Loucy (cell line): Measurements from ENCODE around the gene ZNF546.

ENCODE experiments used
- H2AFZ ChIP-seq: fragments of 200-600 bp; sonication (generic); 2 replicates; pipeline ENCODE4 v1.6.0; 2016; ENCODE audit warnings: antibody characterized with exemption, mild to moderate bottlenecking, low read length, moderate library complexity
- H3F3A ChIP-seq: fragments of 200-600 bp; 2 replicates; pipeline ENCODE4 v1.6.0; 2016; ENCODE audit warnings: antibody characterized with exemption, low read depth, mild to moderate bottlenecking
- H3K27me3 ChIP-seq: fragments of 200-600 bp; sonication (generic); 2 replicates; pipeline ENCODE4 v1.6.1; 2014; ENCODE audit warnings: low read length, mild to moderate bottlenecking; ENCODE audit not compliant: insufficient read depth, poor library complexity, severe bottlenecking
- H3K36me3 ChIP-seq: fragments of 200-600 bp; sonication (generic); 2 replicates; pipeline ENCODE4 v1.6.1; 2016; ENCODE audit warnings: low read length; ENCODE audit not compliant: insufficient read depth
- H3K4me1 ChIP-seq: fragments of 200-600 bp; sonication (generic); 2 replicates; pipeline ENCODE4 v1.5.1; 2014; ENCODE audit warnings: low read length, mild to moderate bottlenecking; ENCODE audit not compliant: insufficient read depth, poor library complexity, severe bottlenecking
- H3K4me2 ChIP-seq: fragments of 200-600 bp; sonication (generic); 2 replicates; pipeline ENCODE4 v1.6.0; 2014; ENCODE audit warnings: antibody characterized with exemption, low read length, low read depth, mild to moderate bottlenecking; ENCODE audit not compliant: poor library complexity, severe bottlenecking
- H3K4me3 ChIP-seq: fragments of 200-600 bp; sonication (generic); 2 replicates; pipeline ENCODE4 v1.5.1; 2014; ENCODE audit warnings: low read length, mild to moderate bottlenecking, mixed read lengths; ENCODE audit not compliant: poor library complexity, severe bottlenecking
- H3K79me2 ChIP-seq: fragments of 200-600 bp; sonication (generic); 2 replicates; pipeline ENCODE4 v1.6.1; 2014; ENCODE audit warnings: low read length; ENCODE audit not compliant: insufficient read depth
- H3K9ac ChIP-seq: fragments of 200-600 bp; sonication (generic); 2 replicates; pipeline ENCODE4 v1.6.0; 2014; ENCODE audit warnings: mild to moderate bottlenecking, low read depth, low read length, moderate library complexity; ENCODE audit not compliant: poor library complexity, severe bottlenecking
- H3K9me2 ChIP-seq: fragments of 200-600 bp; sonication (generic); replicated peaks from 2 replicates; pipeline ENCODE4 v1.6.1; 2016; ENCODE audit warnings: low read depth, low read length, mixed read lengths
- H3K9me3 ChIP-seq: fragments of 200-600 bp; sonication (generic); 2 replicates; pipeline ENCODE4 v1.6.1; 2014; ENCODE audit warnings: mild to moderate bottlenecking, antibody characterized with exemption, low read length, low read depth; ENCODE audit not compliant: insufficient read depth
- H4K20me1 ChIP-seq: fragments of 200-600 bp; sonication (generic); 2 replicates; pipeline ENCODE4 v1.6.0; 2014; ENCODE audit warnings: antibody characterized with exemption, low read length, mild to moderate bottlenecking; ENCODE audit not compliant: insufficient read depth, poor library complexity, severe bottlenecking
- CTCF ChIP-seq: fragments of 200-600 bp; sonication (generic); conservative IDR thresholded peaks from 2 replicates; pipeline ENCODE4 v1.5.1; 2014; ENCODE audit warnings: mild to moderate bottlenecking, antibody characterized with exemption, low read length
- EZH2phosphoT487 ChIP-seq: fragments of 200-600 bp; IDR thresholded peaks from 2 replicates; pipeline ENCODE4 v1.6.1; 2018; ENCODE audit warnings: antibody characterized with exemption, mild to moderate bottlenecking, moderate library complexity, borderline replicate concordance

ZNF546 gene

GRCh38 chr19:39974377-39975155 is 22.3 kb upstream of the ZNF546 start:
- H3K4me2 ChIP-seq, result no peak overlapping the region
- peaks cover 15% of the 10 kb centered on the region for H4K20me1 ChIP-seq
- peaks cover 28% of the 10 kb centered on the region for H3K79me2 ChIP-seq
- peaks cover 14% of the 10 kb centered on the region for H3K4me1 ChIP-seq
- no peaks in the 10 kb centered on the region for H3K9me2 ChIP-seq
- H2AFZ ChIP-seq, result no peak overlapping the region
- no peaks in the 10 kb centered on the region for H3K9me3 ChIP-seq
- no peak overlapping the region for H3K9ac ChIP-seq
- no peak for TF ChIP-seq CTCF
- H3F3A ChIP-seq, result no peaks in the 10 kb centered on the region
- peaks cover 30% of the 10 kb centered on the region; the same call in 1 of the 2 replicates for H3K36me3 ChIP-seq
- no peaks in the 10 kb centered on the region for H3K27me3 ChIP-seq
- H3K4me3 ChIP-seq, result no peak overlapping the region

- TF ChIP-seq CTCF (no peak), EZH2phosphoT487 (no peak)
- H3F3A ChIP-seq, result no peaks in the 10 kb centered on the region
- H3K79me2 ChIP-seq, result no peaks in the 10 kb centered on the region; the same call in 1 of the 2 replicates
- no peak overlapping the region for H3K4me2 ChIP-seq
- no peak overlapping the region for H3K9ac ChIP-seq
- peaks cover 33% of the 10 kb centered on the region; the same call in 1 of the 2 replicates for H3K36me3 ChIP-seq
- H3K27me3 ChIP-seq, result no peaks in the 10 kb centered on the region
- H3K9me2 ChIP-seq, result no peaks in the 10 kb centered on the region
- H2AFZ ChIP-seq, result no peak overlapping the region
- no peak overlapping the region for H3K4me3 ChIP-seq
- H4K20me1 ChIP-seq, result no peaks in the 10 kb centered on the region
- no peaks in the 10 kb centered on the region for H3K4me1 ChIP-seq
- peaks cover 16% of the 10 kb centered on the region for H3K9me3 ChIP-seq
Observed at GRCh38 chr19:39982883-39983282, 14.0 kb upstream of the ZNF546 start.

GRCh38 chr19:39983695-39984300 is 13.1 kb upstream of the ZNF546 start:
- no peaks in the 10 kb centered on the region for H4K20me1 ChIP-seq
- H3K4me3 ChIP-seq, result no peak overlapping the region
- no peaks in the 10 kb centered on the region for H3K4me1 ChIP-seq
- H3K9me3 ChIP-seq, result peaks cover 16% of the 10 kb centered on the region
- no peak overlapping the region for H2AFZ ChIP-seq
- peaks cover 23% of the 10 kb centered on the region; the same call in 1 of the 2 replicates for H3K36me3 ChIP-seq
- no peaks in the 10 kb centered on the region for H3K27me3 ChIP-seq
- H3K79me2 ChIP-seq, result no peaks in the 10 kb centered on the region; the same call in 1 of the 2 replicates
- TF ChIP-seq CTCF, result no peak
- TF ChIP-seq EZH2phosphoT487, result no peak
- H3K9ac ChIP-seq, result no peak overlapping the region
- H3F3A ChIP-seq, result no peaks in the 10 kb centered on the region
- H3K9me2 ChIP-seq, result no peaks in the 10 kb centered on the region
- no peak overlapping the region for H3K4me2 ChIP-seq
